HCT116 (cell line): ENCODE results near the gene NIM1K. TPM values are rescaled to one million over a fixed set of nuclear protein-coding genes. Genes with fewer than 3 reads are reported as not detected.
"Not testable (repeated sequence)": the region's sequence is repeated elsewhere in the genome, so short reads cannot be mapped to it uniquely, and the experiment has no call there.

Experiments used
- ATAC-seq: fragments of 200-7000 bp; cut with Tn5 transposase; 2 replicates; pipeline ENCODE4 v1.9.1; 2020; ENCODE audit warnings: mild to moderate bottlenecking, moderate library complexity
- BruUV-seq: library from RNA; stranded (reverse); fragments of 400-500 nt; replicated peaks from 2 replicates; lab custom pipeline; 2021; lab: Mats Ljungman, UMichigan
- CTCF ChIA-PET: fragments of 300-600 bp; sonication (Branson Sonifier 250); formaldehyde crosslinking; loops from one replicate; lab custom pipeline; 2021; ENCODE audit warnings: antibody characterized with exemption; lab: Charles Lee
- POLR2A ChIA-PET: fragments of 300-600, 350-600 bp; sonication (Branson Sonifier 250); formaldehyde crosslinking; loops from one replicate; lab custom pipeline; 2021; ENCODE audit warnings: antibody characterized with exemption; lab: Charles Lee
- RAD21 ChIA-PET, 2 experiments: fragments of 300-600 bp; sonication (Branson Sonifier 250); formaldehyde crosslinking; loops; one replicate each; lab custom pipeline; 2023; ENCODE audit warnings: low total read pairs in 2 of 2; ENCODE audit not compliant: uncharacterized antibody in 2 of 2, unreplicated experiment in 2 of 2, low non-redundant PET in 1 of 2; lab: Charles Lee
- DNase-seq: peaks from one replicate; pipeline ENCODE4 v3.0.0-alpha.2; 2010; ENCODE audit warnings: low read depth, low spot score
- H2AFZ ChIP-seq: fragments of 200-600 bp; shearing (Covaris generic), sonication (generic); 2 replicates; pipeline ENCODE4 v1.6.1; 2017; ENCODE audit warnings: low read depth, mixed run types, mixed read lengths, antibody characterized with exemption, low read length; ENCODE audit not compliant: poor library complexity, severe bottlenecking
- H3K27ac ChIP-seq: 2 replicates; pipeline ENCODE4 v1.5.1; 2012; ENCODE audit warnings: low read depth, low read length
- H3K27me3 ChIP-seq: fragments of 200-600 bp; sonication (generic); 2 replicates; pipeline ENCODE4 v1.6.1; 2016; ENCODE audit warnings: mixed run types, low read length, mixed read lengths; ENCODE audit not compliant: insufficient read depth
- H3K36me3 ChIP-seq, 2 experiments: fragments of 200-500 bp in 1 of 2; fragments of 200-600 bp in 1 of 2; sonication (Bioruptor generic) in 1 of 2; sonication (generic) in 1 of 2; 2 replicates each; pipeline versions ENCODE4 v1.5.1 to v1.6.1; 2014 to 2016; ENCODE audit warnings: low read length in 2 of 2, inconsistent platforms in 1 of 2, mixed read lengths in 1 of 2, mixed run types in 1 of 2; ENCODE audit not compliant: insufficient read depth in 2 of 2, control insufficient read depth in 1 of 2
- H3K4me1 ChIP-seq, 2 experiments: fragments of 200-600 bp in 1 of 2; sonication (generic) in 1 of 2; 2 replicates each; pipeline versions ENCODE4 v1.5.1 to v1.6.1; 2012 to 2017; ENCODE audit warnings: low read length in 2 of 2, inconsistent platforms in 1 of 2, mild to moderate bottlenecking in 1 of 2, mixed read lengths in 1 of 2, mixed run types in 1 of 2, moderate library complexity in 1 of 2; ENCODE audit not compliant: insufficient read depth in 2 of 2, control insufficient read depth in 1 of 2
- H3K4me2 ChIP-seq: fragments of 200-600 bp; sonication (generic); 2 replicates; pipeline ENCODE4 v1.6.1; 2017; ENCODE audit warnings: mixed run types, low read length, mixed read lengths
- H3K4me3 ChIP-seq, 2 experiments: fragments of 200-600 bp in 1 of 2; sonication (generic) in 1 of 2; replicated peaks in 1 of 2; 2 replicates each; pipeline ENCODE4 v1.5.1; 2011 to 2016; ENCODE audit warnings: low read length in 2 of 2, control low read depth in 1 of 2, low read depth in 1 of 2, mild to moderate bottlenecking in 1 of 2, mixed read lengths in 1 of 2, mixed run types in 1 of 2
- H3K79me2 ChIP-seq: fragments of 200-600 bp; sonication (generic); 2 replicates; pipeline ENCODE4 v1.6.1; 2017; ENCODE audit warnings: mild to moderate bottlenecking, mixed run types, low read length, moderate library complexity, mixed read lengths; ENCODE audit not compliant: insufficient read depth
- H3K9ac ChIP-seq: fragments of 200-600 bp; sonication (generic); 2 replicates; pipeline ENCODE4 v1.6.1; 2016; ENCODE audit warnings: low read length, mixed read lengths
- H3K9me2 ChIP-seq: fragments of 200-600 bp; sonication (generic), shearing (Covaris generic); 2 replicates; pipeline ENCODE4 v1.6.1; 2017; ENCODE audit warnings: mixed run types, mild to moderate bottlenecking, moderate library complexity; ENCODE audit not compliant: insufficient read depth
- H3K9me3 ChIP-seq, 2 experiments: fragments of 200-500 bp in 1 of 2; fragments of 200-600 bp in 1 of 2; sonication (Bioruptor generic) in 1 of 2; sonication (generic) in 1 of 2; 2 replicates each; pipeline ENCODE4 v1.6.1; 2014 to 2017; ENCODE audit warnings: low read length in 2 of 2, mixed read lengths in 2 of 2, inconsistent platforms in 1 of 2, low read depth in 1 of 2, mild to moderate bottlenecking in 1 of 2, mixed run types in 1 of 2, moderate library complexity in 1 of 2; ENCODE audit not compliant: control insufficient read depth in 1 of 2, insufficient read depth in 1 of 2
- H4K20me1 ChIP-seq: fragments of 200-600 bp; sonication (generic), shearing (Covaris generic); 2 replicates; pipeline ENCODE4 v1.6.1; 2017; ENCODE audit warnings: mixed run types, mild to moderate bottlenecking, moderate library complexity; ENCODE audit not compliant: insufficient read depth
- ATF3 ChIP-seq: IDR thresholded peaks from 2 replicates; pipeline ENCODE4 v1.6.1; 2012
- CBX3 ChIP-seq: IDR thresholded peaks from 2 replicates; pipeline ENCODE4 v1.6.1; 2012; ENCODE audit warnings: low read depth
- EGR1 ChIP-seq: IDR thresholded peaks from 2 replicates; pipeline ENCODE4 v1.6.1; 2012; ENCODE audit warnings: low read depth
- EZH2 ChIP-seq: fragments of 200-600 bp; sonication (generic); IDR thresholded peaks from 2 replicates; pipeline ENCODE4 v1.6.1; 2017; ENCODE audit warnings: antibody characterized with exemption, mixed run types
- JUND ChIP-seq: IDR thresholded peaks from 2 replicates; pipeline ENCODE4 v1.6.1; 2012
- RAD21 ChIP-seq: IDR thresholded peaks from 2 replicates; pipeline ENCODE4 v1.6.1; 2012; ENCODE audit warnings: low read depth, mild to moderate bottlenecking
- ZNF274 ChIP-seq: fragments of 200-500 bp; sonication (Bioruptor generic); IDR thresholded peaks from 2 replicates; pipeline ENCODE4 v1.6.1; 2014; ENCODE audit warnings: mild to moderate bottlenecking, low read depth, low read length, inconsistent platforms
- intact Hi-C: fragments of 100-400 bp; cut with micrococcal nuclease; formaldehyde crosslinking; loops from 2 replicates; pipeline ENCODE4 v1.10.0; 2022
- total RNA-seq: library from RNA; stranded (reverse); gene quantifications from one replicate; pipeline ENCODE4 v1.2.1, GENCODE V29; 2021; ENCODE audit not compliant: unreplicated experiment
- TF ChIP-seq, protein P1 (sequence below): IDR thresholded peaks from 2 replicates; pipeline ENCODE4 v1.6.1; 2011; ENCODE audit warnings: mild to moderate bottlenecking, low read length, moderate library complexity; ENCODE audit not compliant: insufficient replicate concordance; ENCODE audit errors: extremely low read depth
- TF ChIP-seq, protein P2 (sequence below): IDR thresholded peaks from 2 replicates; pipeline ENCODE4 v1.6.1; 2012

The NIM1K gene
- total RNA-seq, 1 experiment from 2014 or later: 0.44 TPM

DNA sequence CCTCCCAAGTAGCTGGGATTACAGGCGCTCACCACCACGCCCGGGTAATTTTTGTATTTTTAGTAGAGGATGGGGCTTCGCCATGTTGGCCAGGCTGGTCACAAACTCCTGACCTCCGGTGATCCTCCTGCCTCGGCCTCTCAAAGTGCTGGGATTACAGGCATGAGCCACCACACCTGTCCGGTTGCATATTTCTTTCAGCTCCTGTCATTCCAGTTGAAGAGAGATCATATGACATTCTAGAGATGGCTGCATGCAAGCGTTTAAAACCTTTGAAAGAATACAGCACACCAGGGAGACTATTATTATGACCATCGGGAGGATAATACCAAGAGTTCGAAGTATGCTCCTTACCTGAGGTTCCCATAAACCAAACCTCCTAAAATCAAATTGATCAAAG, 9.6 kb upstream of the NIM1K start:
- Histone ChIP-seq H3K4me1 (no peaks in the 10 kb centered on the region), H2AFZ (no peak overlapping the region), H3K27ac (no peak overlapping the region), H3K4me3 (no peak overlapping the region), H3K9me2 (no peaks in the 10 kb centered on the region), H3K36me3 (no peaks in the 10 kb centered on the region), H3K27me3 (no peaks in the 10 kb centered on the region), H3K9me3 (no peaks in the 10 kb centered on the region), H3K79me2 (no peaks in the 10 kb centered on the region), H4K20me1 (no peaks in the 10 kb centered on the region), H3K9ac (no peak overlapping the region), H3K4me2 (no peak overlapping the region)
- no peak for TF ChIP-seq RAD21
- TF ChIP-seq JUND: no peak
- TF ChIP-seq EZH2: no peak
- TF ChIP-seq CBX3: no peak
- TF ChIP-seq, protein P1, sequence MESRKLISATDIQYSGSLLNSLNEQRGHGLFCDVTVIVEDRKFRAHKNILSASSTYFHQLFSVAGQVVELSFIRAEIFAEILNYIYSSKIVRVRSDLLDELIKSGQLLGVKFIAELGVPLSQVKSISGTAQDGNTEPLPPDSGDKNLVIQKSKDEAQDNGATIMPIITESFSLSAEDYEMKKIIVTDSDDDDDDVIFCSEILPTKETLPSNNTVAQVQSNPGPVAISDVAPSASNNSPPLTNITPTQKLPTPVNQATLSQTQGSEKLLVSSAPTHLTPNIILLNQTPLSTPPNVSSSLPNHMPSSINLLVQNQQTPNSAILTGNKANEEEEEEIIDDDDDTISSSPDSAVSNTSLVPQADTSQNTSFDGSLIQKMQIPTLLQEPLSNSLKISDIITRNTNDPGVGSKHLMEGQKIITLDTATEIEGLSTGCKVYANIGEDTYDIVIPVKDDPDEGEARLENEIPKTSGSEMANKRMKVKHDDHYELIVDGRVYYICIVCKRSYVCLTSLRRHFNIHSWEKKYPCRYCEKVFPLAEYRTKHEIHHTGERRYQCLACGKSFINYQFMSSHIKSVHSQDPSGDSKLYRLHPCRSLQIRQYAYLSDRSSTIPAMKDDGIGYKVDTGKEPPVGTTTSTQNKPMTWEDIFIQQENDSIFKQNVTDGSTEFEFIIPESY: no peak
- TF ChIP-seq ATF3: no peak
- TF ChIP-seq, protein P2, sequence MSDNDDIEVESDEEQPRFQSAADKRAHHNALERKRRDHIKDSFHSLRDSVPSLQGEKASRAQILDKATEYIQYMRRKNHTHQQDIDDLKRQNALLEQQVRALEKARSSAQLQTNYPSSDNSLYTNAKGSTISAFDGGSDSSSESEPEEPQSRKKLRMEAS: no peak
- no peak for TF ChIP-seq ZNF274
- TF ChIP-seq EGR1: no peak
- POLR2A ChIA-PET: no interaction called here
- ATAC-seq (no peak), DNase-seq (no peak)
- no TSS peak for BruUV-seq
- CTCF ChIA-PET: no interaction called here
- RAD21 ChIA-PET: no interaction called here
- intact Hi-C loops: no loop called here

- H3K27me3 ChIP-seq, H3K4me3 ChIP-seq, H2AFZ ChIP-seq, H3K9me2 ChIP-seq, H3K4me2 ChIP-seq, H3K27ac ChIP-seq, POLR2A ChIA-PET, H3K4me1 ChIP-seq, H3K9me3 ChIP-seq, H3K9ac ChIP-seq, intact Hi-C loops, H3K79me2 ChIP-seq, ATAC-seq, BruUV-seq, RAD21 ChIA-PET, H4K20me1 ChIP-seq, H3K36me3 ChIP-seq, DNase-seq, CTCF ChIA-PET: not testable (repeated sequence)
These were observed 8.9 kb upstream of the NIM1K start for GRCh38 chr5:43183101-43183500.
